ENCODE data around the gene MNDA.
"Not testable (repeated sequence)": the region's sequence is repeated elsewhere in the genome, so short reads cannot be mapped to it uniquely, and the experiment has no call there.

The MNDA gene

DNA sequence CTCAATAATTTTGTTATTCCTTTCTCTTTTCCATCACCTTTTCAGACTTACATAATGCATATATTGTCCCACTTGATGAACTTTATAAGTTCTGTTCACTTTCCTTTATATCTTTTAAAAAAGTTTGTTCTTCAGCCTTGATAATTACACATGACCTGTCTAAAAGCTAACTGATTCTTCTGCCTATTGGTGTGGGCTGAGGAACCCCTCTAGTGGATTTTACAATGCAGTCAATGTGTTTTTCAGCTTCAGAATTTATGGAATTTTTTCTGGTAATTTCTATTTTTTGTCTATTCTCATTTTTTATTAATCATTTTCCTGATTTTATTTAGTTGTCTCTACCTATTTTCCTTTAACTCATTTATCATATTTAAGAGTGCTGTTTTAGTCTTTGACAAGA, 7.5 kb downstream of the MNDA start:
- DNase-seq (ENCODE audit: low read depth in 2 of 2): no peak

DNA sequence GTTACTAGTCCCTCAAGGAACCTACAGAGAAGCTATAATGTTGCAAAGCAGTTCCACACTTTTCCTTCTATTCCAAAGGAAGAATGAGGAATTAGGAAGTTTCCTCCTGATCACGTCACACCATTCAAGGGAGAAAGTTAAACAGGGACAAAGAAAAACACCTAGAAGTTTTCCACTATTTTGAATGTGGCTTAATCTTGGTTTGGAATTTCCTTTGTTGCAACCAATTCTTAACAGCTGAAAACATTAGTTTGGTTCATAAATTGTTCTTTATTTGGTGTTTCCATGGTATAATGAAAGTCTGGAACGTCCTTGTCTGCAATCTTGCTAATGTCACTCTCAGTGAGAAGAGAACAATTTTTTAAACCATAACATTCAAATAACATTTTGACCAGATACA, 8.4 kb downstream of the MNDA start:
- DNase-seq (ENCODE audit: low read depth in 2 of 2): no peak

DNA sequence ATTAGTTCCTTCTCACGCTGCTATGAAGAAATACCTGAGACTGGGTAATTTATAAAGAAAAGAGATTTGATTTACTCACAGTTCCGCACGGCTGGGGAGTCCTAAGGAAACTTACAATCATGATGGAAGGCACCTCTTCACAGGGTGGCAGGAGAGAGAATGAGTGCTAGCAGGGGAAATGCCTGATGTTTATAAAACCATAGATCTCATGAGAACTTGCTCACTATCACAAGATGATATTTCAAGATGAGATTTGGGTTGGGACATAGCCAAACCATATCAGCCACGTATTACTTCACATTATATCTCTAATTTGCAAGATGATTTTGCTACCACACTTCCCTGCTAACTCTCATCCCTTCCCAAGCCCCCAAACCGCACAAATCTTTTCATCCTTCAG, 9.1 kb downstream of the MNDA start:
- no peak for DNase-seq (ENCODE audit: low read depth in 2 of 2)

DNA sequence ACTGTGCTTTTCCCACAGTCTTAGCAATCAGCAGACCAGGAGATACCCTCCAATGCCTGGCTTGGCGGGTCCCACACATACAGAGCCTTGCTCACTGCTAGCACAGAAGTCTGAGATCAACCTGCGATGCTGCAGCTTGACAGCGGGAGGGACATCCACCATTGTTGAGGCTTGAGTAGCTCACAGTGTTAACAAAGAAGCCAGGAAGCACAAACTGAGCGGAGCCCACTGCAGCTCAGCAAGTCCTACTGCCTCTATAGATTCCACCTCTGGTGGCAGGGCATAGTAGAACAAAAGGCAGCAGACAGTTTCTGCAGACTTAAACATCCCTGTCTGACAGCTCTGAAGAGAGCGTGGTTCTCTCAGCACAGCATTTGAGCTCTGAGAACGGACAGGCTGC, 33.4 kb downstream of the MNDA start:
- DNase-seq (ENCODE audit: low read depth in 2 of 2): no peak

DNA sequence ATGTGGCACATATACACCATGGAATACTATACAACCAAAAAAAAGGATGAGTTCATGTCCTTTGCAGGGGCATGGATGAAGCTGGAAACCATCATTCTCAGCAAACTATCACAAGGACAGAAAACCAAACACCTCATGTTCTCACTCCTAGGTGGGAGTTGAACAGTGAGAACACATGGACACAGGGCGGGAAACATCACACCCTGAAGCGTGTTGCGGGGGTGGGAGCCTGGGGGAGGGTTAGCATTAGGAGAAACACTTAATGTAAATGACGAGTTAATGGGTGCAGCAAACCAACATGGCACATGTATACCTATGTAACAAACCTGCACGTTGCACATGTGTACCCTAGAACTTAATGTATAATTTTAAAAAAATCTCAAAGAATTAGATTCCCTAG, 39.3 kb downstream of the MNDA start:
- not testable (repeated sequence) for DNase-seq (ENCODE audit: low read depth in 2 of 2)

DNA sequence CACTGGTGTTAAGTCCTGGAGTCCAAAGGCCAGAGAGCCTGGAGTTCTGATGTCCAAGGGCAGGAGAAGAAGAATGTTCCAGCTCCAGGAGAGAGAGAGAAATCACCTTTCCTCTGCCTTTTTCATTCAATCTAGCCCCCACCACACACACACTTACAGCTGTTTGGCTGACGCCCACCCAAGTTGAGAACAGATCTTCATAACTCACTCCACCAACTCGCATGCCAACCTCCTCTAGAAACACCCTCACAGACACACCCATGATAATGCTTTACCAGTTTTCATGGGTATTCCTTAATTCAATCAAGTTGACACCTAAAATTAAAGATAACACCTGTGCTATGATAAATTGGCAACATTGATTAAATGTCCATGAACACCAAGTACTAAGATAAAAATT, 42.0 kb downstream of the MNDA start:
- no peak for DNase-seq (ENCODE audit: low read depth in 2 of 2)

DNA sequence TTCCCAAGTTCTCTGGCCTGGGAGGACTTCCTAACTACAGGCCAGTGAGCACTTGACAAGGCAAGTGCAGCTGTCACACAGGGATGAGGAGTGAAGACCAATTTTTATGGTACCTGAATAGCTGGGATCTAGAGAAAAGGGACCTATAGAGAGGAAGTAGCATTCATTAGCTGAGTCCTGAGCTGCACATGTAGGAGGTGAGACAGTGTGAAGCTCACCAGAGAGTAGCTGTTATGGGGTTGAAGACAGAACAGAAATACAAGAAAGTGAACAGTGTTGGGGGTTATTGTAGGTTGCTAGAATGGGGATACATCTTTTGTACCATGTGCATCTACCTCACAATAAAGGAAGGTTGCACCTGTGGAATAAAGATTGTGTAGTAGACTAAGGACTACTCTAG, 62.5 kb downstream of the MNDA start:
- DNase-seq (ENCODE audit: low read depth in 2 of 2): no peak

DNA sequence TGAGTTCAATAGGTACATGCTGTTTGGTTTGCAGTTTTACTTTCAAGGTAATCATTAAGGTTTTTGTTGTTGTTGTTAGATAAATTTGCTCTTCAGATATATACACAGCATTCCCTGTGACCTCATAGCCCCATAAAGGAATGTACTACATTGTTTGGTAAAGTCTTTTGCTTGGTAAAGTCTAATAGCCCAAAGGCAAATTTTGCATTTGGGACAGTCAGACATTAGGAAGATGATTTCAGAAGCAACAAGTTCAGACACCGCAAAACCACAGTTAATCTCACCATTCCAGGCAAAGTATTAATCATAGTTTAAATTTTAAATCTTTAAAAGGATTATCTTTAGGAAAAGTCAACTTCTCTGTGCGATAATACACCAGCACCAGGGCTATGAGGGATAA, 67.6 kb downstream of the MNDA start:
- DNase-seq (ENCODE audit: low read depth in 2 of 2): no peak
